NB4 (cell line): ENCODE data around the gene FHIT.

Experiments used
- CTCF ChIP-seq: IDR thresholded peaks from one replicate; pipeline ENCODE4 v1.5.1; 2012; ENCODE audit warnings: low read depth, low read length
- MAX ChIP-seq: IDR thresholded peaks from 2 replicates; pipeline ENCODE4 v1.6.1; 2011; ENCODE audit warnings: low read depth, low read length
- POLR2A ChIP-seq: IDR thresholded peaks from 2 replicates; pipeline ENCODE4 v1.6.1; 2011; ENCODE audit warnings: mild to moderate bottlenecking; ENCODE audit not compliant: insufficient read length; ENCODE audit errors: extremely low read depth

- TF ChIP-seq POLR2A, result no peak
- no peak for TF ChIP-seq CTCF
- TF ChIP-seq MAX, result no peak
Measured at GRCh38 chr3:60178931-60179653, 1072.2 kb downstream of the FHIT start.
